HepG2 (cell line): Measurements from ENCODE around the gene PLXND1. TPM values are rescaled to one million over a fixed set of nuclear protein-coding genes. Genes with fewer than 3 reads are reported as not detected.

Experiments used
- AKAP8 ChIP-seq: sonication (generic); formaldehyde crosslinking; IDR thresholded peaks from 2 replicates; pipeline ENCODE4 v1.5.1; 2020; ENCODE audit warnings: mild to moderate bottlenecking, missing genetic modification reagents
- CENPBD1 ChIP-seq: sonication (generic); formaldehyde crosslinking; IDR thresholded peaks from 2 replicates; pipeline ENCODE4 v1.8.0; 2022; ENCODE audit warnings: missing genetic modification reagents, low read depth, mild to moderate bottlenecking, borderline replicate concordance
- HBP1 ChIP-seq: IDR thresholded peaks from 2 replicates; pipeline ENCODE4 v1.6.1; 2016; ENCODE audit warnings: low read depth, control low read depth
- KDM5B ChIP-seq: sonication (generic); formaldehyde crosslinking; IDR thresholded peaks from 2 replicates; pipeline ENCODE4 v1.4.0; 2020; ENCODE audit warnings: missing genetic modification reagents, mild to moderate bottlenecking, borderline replicate concordance
- MEIS2 ChIP-seq: sonication (generic); formaldehyde crosslinking; IDR thresholded peaks from 2 replicates; pipeline ENCODE4 v1.9.0; 2021; ENCODE audit warnings: mild to moderate bottlenecking, missing genetic modification reagents
- MTERF4 ChIP-seq: sonication (generic); formaldehyde crosslinking; IDR thresholded peaks from 2 replicates; pipeline ENCODE4 v1.8.0; 2023; ENCODE audit warnings: mild to moderate bottlenecking, missing genetic modification reagents
- NFKBIZ ChIP-seq: IDR thresholded peaks from 2 replicates; pipeline ENCODE4 v1.6.1; 2018; ENCODE audit warnings: missing genetic modification reagents, missing compliant biosample characterization
- PRPF4 ChIP-seq: fragments of 200-400 bp; formaldehyde crosslinking; IDR thresholded peaks from 2 replicates; pipeline ENCODE4 v1.6.1; 2016; ENCODE audit warnings: low read length, low read depth; ENCODE audit not compliant: poor library complexity, severe bottlenecking
- ZKSCAN5 ChIP-seq: sonication (generic); formaldehyde crosslinking; IDR thresholded peaks from 2 replicates; pipeline ENCODE4 v1.5.1; 2020; ENCODE audit warnings: mild to moderate bottlenecking, missing genetic modification reagents
- ZNF253 ChIP-seq: sonication (generic); formaldehyde crosslinking; IDR thresholded peaks from 2 replicates; pipeline ENCODE4 v1.8.0; 2022; ENCODE audit warnings: mild to moderate bottlenecking, missing genetic modification reagents, borderline replicate concordance
- ZNF552 ChIP-seq: sonication (generic); formaldehyde crosslinking; IDR thresholded peaks from 2 replicates; pipeline ENCODE4 v1.9.0; 2022; ENCODE audit warnings: missing genetic modification reagents, mild to moderate bottlenecking, borderline replicate concordance
- ZNF607 ChIP-seq: sonication (generic); formaldehyde crosslinking; IDR thresholded peaks from 2 replicates; pipeline ENCODE4 v1.5.1; 2020; ENCODE audit warnings: missing genetic modification reagents, mild to moderate bottlenecking, borderline replicate concordance
- ZNF891 ChIP-seq: sonication (generic); formaldehyde crosslinking; IDR thresholded peaks from 2 replicates; pipeline ENCODE4 v1.5.0; 2020; ENCODE audit warnings: mild to moderate bottlenecking, missing genetic modification reagents
- ZSCAN31 ChIP-seq: sonication (generic); formaldehyde crosslinking; IDR thresholded peaks from 2 replicates; pipeline ENCODE4 v1.5.0; 2020; ENCODE audit warnings: low read depth, mild to moderate bottlenecking, missing genetic modification reagents
- polyA plus RNA-seq, 8 experiments: library from polyadenylated mRNA; depleted of rRNA in 3 of 8; stranded (reverse) in 7 of 8; unstranded in 1 of 8; fragments of >200 nt; fragmentation: Illumina TruSeq in 4 of 8; extraction: Trizol in 4 of 8; gene quantifications; 2 replicates each; pipeline versions ENCODE4 v1.2.1 to v1.2.3, GENCODE V29; 2011 to 2016; ENCODE audit warnings: low read depth in 4 of 8, missing spikeins in 1 of 8, mixed read lengths in 1 of 8; ENCODE audit not compliant: insufficient read depth in 1 of 8
- total RNA-seq, 5 experiments: library from RNA; depleted of rRNA; stranded (reverse); fragments of >200 nt; fragmentation: Illumina TruSeq; extraction: Trizol; gene quantifications; 2 replicates each; pipeline ENCODE4 v1.2.3, GENCODE V29; 2016; ENCODE audit warnings: low read depth in 1 of 5
- TF ChIP-seq, protein P1 (sequence below): sonication (generic); formaldehyde crosslinking; IDR thresholded peaks from 2 replicates; pipeline ENCODE4 v1.8.0; 2022; ENCODE audit warnings: mild to moderate bottlenecking, missing genetic modification reagents; ENCODE audit not compliant: insufficient replicate concordance
- TF ChIP-seq, protein P2 (sequence below): sonication (generic); formaldehyde crosslinking; IDR thresholded peaks from 2 replicates; pipeline ENCODE4 v1.4.0; 2020; ENCODE audit warnings: mild to moderate bottlenecking, missing genetic modification reagents
- TF ChIP-seq, protein P3 (sequence below): sonication (generic); formaldehyde crosslinking; IDR thresholded peaks from 2 replicates; pipeline ENCODE4 v1.4.0; 2020; ENCODE audit warnings: missing genetic modification reagents

The PLXND1 gene
- total and polyA plus RNA-seq, 2 of the 13 experiments (the other 11 are each of a cell fraction or from before 2014, with no cell fraction given): 15.9 to 42.0 TPM

- TF ChIP-seq AKAP8 (no peak), ZNF891 (peak; percentile 66; the same call in 1 of the 2 replicates), CENPBD1 (CRISPR knock-in tag) (peak; percentile 37; the same call in 1 of the 2 replicates), ZKSCAN5 (CRISPR knock-in tag) (0 out of 2 replicates have a peak, but pooled peaks have one; percentile 52), ZSCAN31 (CRISPR knock-in tag) (peak; percentile 85), PRPF4 (no peak), NFKBIZ (CRISPR knock-in tag) (no peak), ZNF552 (peak; percentile 58; the same call in 1 of the 2 replicates), MEIS2 (CRISPR knock-in tag) (0 out of 2 replicates have a peak, but pooled peaks have one; percentile 47), ZNF607 (CRISPR knock-in tag) (peak; percentile 45; the same call in 1 of the 2 replicates), MTERF4 (CRISPR knock-in tag) (peak; percentile 55; the same call in 1 of the 2 replicates), KDM5B (peak; percentile 94), ZNF253 (CRISPR knock-in tag) (no peak; the same call in 1 of the 2 replicates), HBP1 (0 out of 2 replicates have a peak, but pooled peaks have one; percentile 3)
- TF ChIP-seq, protein P1, sequence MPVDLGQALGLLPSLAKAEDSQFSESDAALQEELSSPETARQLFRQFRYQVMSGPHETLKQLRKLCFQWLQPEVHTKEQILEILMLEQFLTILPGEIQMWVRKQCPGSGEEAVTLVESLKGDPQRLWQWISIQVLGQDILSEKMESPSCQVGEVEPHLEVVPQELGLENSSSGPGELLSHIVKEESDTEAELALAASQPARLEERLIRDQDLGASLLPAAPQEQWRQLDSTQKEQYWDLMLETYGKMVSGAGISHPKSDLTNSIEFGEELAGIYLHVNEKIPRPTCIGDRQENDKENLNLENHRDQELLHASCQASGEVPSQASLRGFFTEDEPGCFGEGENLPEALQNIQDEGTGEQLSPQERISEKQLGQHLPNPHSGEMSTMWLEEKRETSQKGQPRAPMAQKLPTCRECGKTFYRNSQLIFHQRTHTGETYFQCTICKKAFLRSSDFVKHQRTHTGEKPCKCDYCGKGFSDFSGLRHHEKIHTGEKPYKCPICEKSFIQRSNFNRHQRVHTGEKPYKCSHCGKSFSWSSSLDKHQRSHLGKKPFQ (CRISPR knock-in tag): peak; percentile 75
- TF ChIP-seq, protein P2, sequence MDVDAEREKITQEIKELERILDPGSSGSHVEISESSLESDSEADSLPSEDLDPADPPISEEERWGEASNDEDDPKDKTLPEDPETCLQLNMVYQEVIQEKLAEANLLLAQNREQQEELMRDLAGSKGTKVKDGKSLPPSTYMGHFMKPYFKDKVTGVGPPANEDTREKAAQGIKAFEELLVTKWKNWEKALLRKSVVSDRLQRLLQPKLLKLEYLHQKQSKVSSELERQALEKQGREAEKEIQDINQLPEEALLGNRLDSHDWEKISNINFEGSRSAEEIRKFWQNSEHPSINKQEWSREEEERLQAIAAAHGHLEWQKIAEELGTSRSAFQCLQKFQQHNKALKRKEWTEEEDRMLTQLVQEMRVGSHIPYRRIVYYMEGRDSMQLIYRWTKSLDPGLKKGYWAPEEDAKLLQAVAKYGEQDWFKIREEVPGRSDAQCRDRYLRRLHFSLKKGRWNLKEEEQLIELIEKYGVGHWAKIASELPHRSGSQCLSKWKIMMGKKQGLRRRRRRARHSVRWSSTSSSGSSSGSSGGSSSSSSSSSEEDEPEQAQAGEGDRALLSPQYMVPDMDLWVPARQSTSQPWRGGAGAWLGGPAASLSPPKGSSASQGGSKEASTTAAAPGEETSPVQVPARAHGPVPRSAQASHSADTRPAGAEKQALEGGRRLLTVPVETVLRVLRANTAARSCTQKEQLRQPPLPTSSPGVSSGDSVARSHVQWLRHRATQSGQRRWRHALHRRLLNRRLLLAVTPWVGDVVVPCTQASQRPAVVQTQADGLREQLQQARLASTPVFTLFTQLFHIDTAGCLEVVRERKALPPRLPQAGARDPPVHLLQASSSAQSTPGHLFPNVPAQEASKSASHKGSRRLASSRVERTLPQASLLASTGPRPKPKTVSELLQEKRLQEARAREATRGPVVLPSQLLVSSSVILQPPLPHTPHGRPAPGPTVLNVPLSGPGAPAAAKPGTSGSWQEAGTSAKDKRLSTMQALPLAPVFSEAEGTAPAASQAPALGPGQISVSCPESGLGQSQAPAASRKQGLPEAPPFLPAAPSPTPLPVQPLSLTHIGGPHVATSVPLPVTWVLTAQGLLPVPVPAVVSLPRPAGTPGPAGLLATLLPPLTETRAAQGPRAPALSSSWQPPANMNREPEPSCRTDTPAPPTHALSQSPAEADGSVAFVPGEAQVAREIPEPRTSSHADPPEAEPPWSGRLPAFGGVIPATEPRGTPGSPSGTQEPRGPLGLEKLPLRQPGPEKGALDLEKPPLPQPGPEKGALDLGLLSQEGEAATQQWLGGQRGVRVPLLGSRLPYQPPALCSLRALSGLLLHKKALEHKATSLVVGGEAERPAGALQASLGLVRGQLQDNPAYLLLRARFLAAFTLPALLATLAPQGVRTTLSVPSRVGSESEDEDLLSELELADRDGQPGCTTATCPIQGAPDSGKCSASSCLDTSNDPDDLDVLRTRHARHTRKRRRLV (CRISPR knock-in tag): no peak
- TF ChIP-seq, protein P3, sequence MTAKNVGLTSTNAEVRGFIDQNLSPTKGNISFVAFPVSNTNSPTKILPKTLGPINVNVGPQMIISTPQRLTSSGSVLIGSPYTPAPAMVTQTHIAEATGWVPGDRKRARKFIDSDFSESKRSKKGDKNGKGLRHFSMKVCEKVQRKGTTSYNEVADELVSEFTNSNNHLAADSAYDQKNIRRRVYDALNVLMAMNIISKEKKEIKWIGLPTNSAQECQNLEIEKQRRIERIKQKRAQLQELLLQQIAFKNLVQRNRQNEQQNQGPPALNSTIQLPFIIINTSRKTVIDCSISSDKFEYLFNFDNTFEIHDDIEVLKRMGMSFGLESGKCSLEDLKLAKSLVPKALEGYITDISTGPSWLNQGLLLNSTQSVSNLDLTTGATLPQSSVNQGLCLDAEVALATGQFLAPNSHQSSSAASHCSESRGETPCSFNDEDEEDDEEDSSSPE (CRISPR knock-in tag): peak; percentile 43; the same call in 1 of the 2 replicates
These were observed 397 bp downstream of the PLXND1 start (continued) for GRCh38 chr3:129605922-129606635.
